Left forelimb (tissue), 1 donor: ENCODE data around the gene OR4C6.

Source experiments
- DNase-seq: peaks from one replicate; pipeline ENCODE4 v3.0.0-alpha.2; 2018; ENCODE audit warnings: low spot score

The OR4C6 gene

DNA sequence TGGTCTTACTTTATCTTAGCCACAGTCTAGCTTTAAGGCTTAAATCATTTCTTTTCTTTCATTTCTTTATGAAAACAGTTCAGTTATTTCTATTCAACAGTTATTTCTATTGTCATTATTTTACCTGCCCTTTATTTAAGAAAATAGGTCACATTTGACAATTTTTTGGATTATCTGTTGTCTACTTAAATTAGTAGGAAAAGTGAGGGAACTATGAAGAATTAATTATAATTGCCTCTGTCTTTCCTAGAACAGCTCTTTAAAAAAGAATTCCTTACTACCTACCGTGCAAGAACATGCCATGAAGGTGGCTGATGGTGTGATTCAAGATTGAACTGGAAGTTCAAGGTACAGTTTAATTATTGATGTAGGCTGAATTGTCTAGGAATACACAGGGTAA, at the start of gene OR4C6:
Gene OR4C6 (plus strand): TSS at position 301 of the 400 bp plus-strand sequence. CDS start 2,966 bp downstream, outside the sequence.
- no peak for DNase-seq

DNA sequence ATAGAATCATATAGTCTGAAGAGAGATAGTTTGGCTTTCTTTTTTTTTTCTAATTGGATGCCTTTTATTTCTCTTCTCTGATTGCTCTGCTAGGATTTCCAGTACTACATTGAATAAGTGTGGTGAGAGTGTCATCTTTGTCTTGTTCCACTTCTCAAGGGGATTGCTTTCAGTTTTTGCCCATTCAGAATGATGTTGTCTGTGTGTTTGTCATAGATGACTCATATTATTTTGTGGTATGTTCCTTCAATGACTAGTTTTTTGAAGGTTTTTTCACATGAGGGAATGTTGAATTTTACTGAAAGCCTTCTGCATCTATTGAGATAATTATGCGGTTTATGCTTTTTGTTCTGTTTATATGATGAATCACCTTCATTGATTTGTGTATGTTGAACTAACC, 37.5 kb upstream of the OR4C6 start:
- DNase-seq = no peak

DNA sequence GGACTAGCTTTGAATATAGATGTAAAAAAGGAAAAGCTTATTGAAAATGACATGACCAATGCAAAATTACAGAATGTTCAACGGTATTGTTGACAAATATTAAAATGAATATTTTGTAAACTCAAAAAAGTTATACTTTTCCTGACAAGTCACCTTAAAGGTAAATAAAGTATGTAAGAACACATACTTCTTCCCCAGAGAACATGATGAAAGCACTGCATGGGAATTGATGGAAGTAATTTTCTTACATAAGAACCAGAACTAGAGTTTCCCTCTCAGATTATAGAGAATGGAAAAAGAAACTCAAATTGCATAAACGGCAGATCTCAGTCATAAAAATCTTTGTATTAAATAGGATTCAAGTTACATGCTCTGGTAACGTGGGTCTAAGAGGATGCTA, 27.2 kb upstream of the OR4C6 start, which contains the start of gene OR4P4:
Gene OR4P4 (plus strand): TSS at position 301 of the 400 bp plus-strand sequence.
- no peak for DNase-seq

DNA sequence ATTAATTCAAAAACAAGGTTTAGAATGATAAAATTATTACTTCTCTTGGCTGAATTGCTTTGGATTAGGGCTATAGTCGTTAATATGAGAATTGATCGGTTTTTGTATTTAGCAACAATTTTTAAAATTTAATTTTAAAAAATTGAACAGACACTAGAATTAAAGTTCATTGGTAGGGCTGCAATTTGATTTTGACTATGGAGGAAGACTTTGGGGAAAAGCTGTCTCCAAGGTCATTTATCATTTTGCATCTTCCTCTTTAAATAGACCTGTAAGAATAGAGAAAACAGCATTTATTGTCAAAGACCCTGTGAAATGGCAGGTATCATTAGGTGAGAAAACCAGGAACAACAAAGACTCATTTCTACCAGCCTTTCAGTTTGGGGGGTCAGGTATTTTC, 14.0 kb upstream of the OR4C6 start, which contains the start of gene OR4S2:
Gene OR4S2 (plus strand): TSS at position 301 of the 400 bp plus-strand sequence. CDS start 2,577 bp downstream, outside the sequence.
- no peak for DNase-seq

DNA sequence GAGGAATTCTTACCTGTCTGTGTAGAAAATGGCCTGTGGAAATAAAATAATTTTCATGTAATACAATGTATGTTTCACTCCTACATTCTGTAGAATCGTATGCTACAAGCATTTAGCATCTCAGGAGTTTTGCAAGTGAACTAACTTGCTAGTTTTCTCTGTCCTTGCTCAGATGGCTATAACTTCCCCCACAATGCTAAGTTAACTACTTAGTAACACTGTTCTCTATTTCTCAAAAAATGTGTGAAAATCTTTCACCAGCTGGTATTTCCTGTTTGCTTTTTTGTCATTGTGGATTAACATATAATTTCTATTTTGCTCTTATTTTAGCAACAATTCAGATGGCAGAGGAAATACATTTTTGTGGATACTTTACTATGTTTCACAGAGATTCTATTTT, 9.4 kb upstream of the OR4C6 start:
- no peak for DNase-seq

DNA sequence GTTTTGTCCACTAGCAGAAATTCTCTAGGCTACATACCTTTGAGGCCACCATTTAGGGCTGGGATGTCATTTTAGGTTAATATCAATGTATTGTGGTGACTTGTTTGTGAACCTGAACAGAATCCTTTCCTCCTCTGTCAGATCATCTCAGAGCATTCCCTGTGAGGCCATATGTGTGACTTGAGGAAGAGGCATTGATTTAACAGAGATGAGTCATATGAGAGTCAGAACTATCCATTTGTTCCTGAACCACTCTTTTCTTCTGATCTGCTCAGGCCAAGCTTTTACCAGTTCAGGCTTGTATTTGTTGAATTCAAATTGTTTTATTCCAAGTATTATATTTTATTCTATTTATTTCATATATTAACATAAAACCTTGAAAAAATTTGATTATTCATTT, 6.9 kb upstream of the OR4C6 start:
- DNase-seq = no peak

DNA sequence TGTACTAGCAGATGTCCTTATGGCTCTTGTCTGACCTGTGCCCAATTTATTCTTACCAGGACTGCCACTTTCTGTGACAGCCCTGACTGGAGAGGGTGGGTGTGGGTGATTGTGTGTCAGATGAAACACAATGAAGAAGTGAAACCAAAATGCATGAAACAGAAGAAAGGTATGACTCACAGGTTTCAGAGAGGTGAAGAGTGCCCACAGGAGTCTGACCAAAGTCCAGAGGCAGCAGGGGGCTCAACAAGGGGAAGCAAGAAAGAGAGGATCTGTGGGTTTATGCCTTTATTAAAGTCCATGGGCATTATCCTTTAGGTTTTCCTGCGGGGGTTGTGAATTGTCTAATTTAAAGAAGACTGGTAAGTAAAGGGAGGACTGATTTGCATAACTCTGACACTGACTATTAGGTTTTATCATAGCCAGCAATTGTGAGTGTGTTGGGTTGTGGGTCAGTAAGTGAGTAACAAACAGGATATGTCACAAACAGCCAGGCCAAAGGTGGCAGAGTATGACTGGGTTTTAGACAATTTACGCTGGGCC, 3.9 kb upstream of the OR4C6 start:
- no peak for DNase-seq

DNA sequence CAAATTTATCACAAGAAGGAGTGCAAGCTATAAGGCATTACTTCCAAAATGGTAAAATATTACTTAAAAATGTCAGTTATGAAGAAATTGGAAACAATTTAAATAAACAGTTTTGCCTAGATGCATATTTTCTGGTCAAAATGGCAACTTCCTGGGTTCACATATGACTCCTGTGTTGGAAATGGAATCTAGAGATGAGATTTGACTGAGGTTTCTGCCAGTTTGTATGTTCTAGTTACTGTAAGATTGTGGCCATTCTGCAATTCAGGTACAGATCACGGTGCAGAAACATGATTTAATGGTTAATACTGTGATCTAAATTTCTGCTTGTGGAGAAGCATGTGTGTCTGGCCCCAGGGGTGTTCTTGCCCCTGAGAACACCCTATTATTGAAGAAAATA, 3.4 kb upstream of the OR4C6 start:
- no peak for DNase-seq

DNA sequence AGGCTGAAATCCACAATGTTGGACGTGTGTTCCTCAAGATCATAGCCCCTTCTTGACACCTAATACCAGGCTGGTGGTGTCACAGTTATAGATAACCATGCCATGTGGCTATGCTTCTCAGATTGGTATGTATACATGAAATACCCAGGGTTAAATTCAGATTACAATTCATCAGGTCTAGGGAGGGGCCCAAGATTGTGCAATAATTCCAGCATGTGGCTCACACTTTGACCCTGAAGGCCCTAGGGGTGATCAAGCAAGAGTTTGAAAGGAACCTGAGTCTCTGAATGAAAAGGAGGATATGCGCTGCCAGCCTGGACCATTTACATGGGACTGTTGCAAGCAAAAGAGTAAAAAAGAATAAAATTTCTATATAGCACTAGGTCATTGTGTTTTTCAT, 7.4 kb downstream of the OR4C6 start:
- DNase-seq = no peak

DNA sequence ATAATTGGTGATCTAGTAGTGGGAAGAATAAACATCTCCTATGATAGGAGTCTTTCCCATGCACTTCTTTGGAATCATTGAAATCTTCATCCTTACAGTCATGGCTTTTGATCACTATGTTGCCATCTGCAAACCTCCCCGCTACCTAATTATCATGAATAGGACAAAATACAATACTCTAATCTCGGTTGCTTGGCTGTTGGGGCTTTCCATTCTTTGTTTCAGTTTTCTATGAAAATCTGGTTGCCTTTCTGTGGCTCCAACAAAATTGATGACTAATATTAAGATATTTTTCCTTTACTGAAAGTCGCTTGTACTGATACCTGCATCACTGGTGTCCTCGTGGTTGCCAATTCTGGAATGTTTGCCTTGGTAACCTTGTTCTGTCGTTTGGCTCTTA, 11.9 kb downstream of the OR4C6 start:
- no peak for DNase-seq

DNA sequence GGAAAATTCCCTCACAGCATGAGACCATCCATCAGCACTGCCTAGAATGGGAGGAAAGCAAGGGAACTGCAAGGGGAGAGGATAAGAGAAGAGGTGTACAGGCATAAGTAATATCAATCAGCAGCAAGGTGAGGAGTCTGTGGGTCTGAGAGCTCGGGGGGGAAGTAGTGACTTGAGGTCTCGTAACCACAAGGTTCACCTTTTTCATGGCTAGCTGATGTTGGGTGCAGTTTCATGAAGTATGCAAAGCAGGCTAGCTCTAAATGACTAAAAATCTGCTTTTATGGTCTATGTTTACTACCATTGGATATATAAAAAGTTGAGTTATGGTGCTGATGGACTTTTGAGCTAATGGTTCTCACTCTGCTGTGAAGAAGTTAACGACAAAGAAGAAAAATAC, 35.8 kb downstream of the OR4C6 start:
- no peak for DNase-seq

DNA sequence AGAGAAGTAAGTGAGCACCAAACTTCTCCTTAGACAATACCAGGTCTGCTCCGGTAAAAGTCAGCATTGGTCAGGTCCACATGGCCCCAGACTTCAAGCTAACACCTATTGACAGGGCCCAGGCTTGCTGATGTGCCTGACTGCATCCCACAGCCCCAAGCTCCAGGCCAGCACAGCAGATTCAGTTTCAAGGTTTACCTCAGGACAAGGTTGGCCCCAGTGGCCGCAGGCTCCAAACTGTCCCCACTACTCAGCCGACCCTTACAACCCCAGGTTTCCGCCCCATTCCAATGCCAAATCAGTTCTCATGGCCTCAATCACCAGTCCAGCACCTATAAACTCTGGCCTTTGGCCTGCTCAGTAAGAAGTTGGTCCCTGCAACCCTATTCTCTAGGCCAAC, 39.4 kb downstream of the OR4C6 start:
- DNase-seq = no peak

DNA sequence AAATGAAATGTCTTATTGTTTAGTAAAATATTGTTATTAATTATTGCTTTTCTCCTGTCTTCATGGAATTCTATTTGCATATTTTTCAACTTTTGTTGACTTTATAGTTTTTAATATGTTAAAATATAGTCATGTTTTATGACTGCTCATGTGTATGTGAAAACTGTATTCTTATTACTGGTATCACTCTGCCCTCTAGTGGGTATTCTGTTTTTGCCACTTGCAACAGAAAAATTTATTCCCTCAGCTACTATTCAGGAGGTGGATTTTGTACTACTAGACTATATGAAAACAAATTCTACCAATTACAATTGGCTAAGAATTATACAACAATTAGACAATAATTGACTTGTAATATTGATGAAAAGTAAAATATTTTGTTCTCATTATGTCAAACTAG, 45.0 kb downstream of the OR4C6 start:
- no peak for DNase-seq

DNA sequence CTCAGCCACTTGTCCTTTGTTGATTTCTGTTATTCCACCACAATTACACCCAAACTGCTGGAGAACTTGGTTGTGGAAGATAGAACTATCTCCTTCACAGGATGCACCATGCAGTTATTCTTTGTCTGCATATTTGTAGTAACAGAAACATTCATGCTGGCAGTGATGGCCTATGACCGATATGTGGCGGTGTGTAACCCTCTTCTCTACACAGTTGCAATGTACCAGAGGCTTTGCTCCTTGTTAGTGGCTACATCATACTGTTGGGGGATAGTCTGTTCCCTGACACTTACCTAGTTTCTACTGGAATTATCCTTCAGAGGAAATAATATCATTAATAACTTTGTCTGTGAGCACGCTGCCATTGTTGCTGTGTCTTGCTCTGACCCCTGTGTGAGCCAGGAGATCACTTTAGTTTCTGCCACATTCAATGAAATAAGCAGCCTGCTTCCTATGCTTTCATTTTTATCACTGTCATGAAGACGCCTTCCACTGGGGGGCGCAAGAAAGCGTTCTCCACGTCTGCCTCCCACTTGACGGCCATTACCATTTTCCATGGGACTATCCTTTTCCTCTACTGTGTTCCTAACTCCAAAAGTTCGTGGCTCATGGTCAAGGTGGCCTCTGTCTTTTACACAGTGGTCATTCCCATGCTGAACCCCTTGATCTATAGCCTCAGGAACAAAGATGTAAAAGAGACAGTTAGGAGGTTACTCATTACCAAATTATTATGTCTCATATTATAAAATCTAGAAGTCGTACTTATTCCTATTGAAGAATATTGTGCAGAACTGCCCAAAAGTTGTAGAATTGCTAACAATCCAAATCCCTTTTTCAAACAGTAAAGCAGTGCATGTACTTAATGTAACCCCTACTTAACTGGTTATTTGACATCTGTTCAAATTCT, 53.2 kb downstream of the OR4C6 start:
- no peak for DNase-seq
